Thyroid gland (tissue), 4 donors: Measurements from ENCODE around the gene DDX23.

ENCODE experiments used
- CTCF ChIP-seq, 6 experiments: fragments of 200-600 bp in 3 of 6; fragments of 450-650 bp in 3 of 6; sonication (generic) in 3 of 6; IDR thresholded peaks; one replicate each; pipeline ENCODE4 v1.5.1; 2016 to 2019; ENCODE audit warnings: antibody characterized with exemption in 6 of 6, mild to moderate bottlenecking in 2 of 6, inconsistent platforms in 1 of 6, moderate library complexity in 1 of 6
- POLR2A ChIP-seq, 2 donors: fragments of 450-650 bp; IDR thresholded peaks; one replicate each; pipeline ENCODE4 v1.6.1; 2017; ENCODE audit warnings: antibody characterized with exemption in 2 of 2, mild to moderate bottlenecking in 2 of 2, moderate library complexity in 1 of 2

GRCh38 chr12:48882972-48883304 lies 31.0 kb upstream of the DDX23 start:
- TF ChIP-seq CTCF (IDR thresholded peaks at IDR 0.05) (no peak), POLR2A (IDR thresholded peaks at IDR 0.05) (no peak)
